GM18909 (cell line): ENCODE measurements around the gene RPS6KA5.
"Not testable (repeated sequence)": the region's sequence is repeated elsewhere in the genome, so short reads cannot be mapped to it uniquely, and the experiment has no call there.

Experiments
- ATAC-seq: cut with Tn5 transposase; IDR thresholded peaks from one replicate; pipeline ENCODE4 v1.9.1; 2021; ENCODE audit warnings: mild to moderate bottlenecking; ENCODE audit not compliant: unreplicated experiment, poor library complexity

The RPS6KA5 gene

GRCh38 chr14:90953643-90954042 lies 106.8 kb downstream of the RPS6KA5 start:
- not testable (repeated sequence) for ATAC-seq

- ATAC-seq: no peak
These were observed 117.1 kb downstream of the RPS6KA5 start for GRCh38 chr14:90943367-90943766.

DNA sequence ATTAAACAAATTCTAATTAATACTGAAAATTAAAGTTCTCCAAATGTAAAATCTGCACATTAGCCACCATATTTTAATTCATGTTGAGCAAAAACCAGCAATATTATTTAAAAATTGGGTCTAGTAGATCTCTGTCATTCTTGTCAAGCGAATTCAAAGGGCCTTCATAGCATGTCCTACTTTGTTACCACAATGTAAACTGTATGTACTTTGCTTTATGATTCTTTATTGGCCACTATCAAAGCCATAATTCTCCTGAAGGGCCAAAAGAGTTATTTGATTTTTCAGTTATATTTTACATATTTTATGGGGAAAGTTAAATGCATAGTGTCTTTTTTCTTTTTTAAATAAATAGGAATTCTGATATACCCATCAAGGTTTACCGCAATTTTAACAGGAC lies 117.9 kb downstream of the RPS6KA5 start:
- ATAC-seq: no peak

DNA sequence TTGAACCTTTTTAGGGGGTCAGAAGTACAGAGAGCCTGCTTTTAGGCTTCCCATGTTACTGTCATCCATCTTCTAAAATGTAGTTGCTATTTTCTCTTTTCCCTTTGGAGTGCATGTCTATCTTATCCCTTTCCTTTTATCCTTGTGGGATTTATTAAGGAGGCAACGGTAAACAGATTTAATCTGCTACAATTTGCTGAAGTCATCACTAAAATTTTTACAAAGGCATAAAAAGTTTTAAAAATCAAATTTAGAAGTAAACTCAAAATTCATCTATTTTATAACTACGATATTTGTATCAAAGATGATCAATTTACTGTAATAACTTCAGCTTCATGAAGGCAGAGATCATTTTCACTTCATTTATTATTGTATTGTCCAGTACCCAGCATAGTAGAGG lies 118.7 kb downstream of the RPS6KA5 start:
- ATAC-seq: no peak

- ATAC-seq: no peak
These were observed 120.0 kb downstream of the RPS6KA5 start for GRCh38 chr14:90940318-90940962.

- ATAC-seq: not testable (repeated sequence)
These were observed 121.1 kb downstream of the RPS6KA5 start for GRCh38 chr14:90939252-90939795.

- no peak for ATAC-seq
These were observed 121.8 kb downstream of the RPS6KA5 start for GRCh38 chr14:90938615-90939014.

- no peak for ATAC-seq
These were observed 123.5 kb downstream of the RPS6KA5 start for GRCh38 chr14:90936757-90937440.

- ATAC-seq: no peak
These were observed 135.7 kb downstream of the RPS6KA5 start for GRCh38 chr14:90924621-90925340.

DNA sequence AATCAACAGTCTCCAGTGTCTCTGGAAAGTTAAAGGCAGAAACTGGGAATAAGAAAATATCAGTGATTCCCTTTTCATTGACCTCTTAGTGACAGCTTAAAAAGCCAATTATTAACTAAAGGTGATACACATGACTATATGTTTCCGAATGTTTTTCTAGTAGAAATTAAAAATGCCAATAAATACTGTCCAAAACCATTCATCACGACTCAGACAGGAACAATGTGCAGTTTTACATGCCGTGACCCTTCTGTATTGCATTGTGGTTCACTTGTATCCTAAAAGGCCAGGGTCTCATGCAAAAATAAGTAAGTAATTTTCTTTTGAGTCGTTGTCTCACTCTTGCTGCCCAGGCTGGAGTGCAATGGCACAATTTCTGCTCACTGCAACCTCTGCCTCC lies 138.3 kb downstream of the RPS6KA5 start:
- ATAC-seq: no peak

- no peak for ATAC-seq
These were observed 149.3 kb downstream of the RPS6KA5 start for GRCh38 chr14:90911121-90911520.

DNA sequence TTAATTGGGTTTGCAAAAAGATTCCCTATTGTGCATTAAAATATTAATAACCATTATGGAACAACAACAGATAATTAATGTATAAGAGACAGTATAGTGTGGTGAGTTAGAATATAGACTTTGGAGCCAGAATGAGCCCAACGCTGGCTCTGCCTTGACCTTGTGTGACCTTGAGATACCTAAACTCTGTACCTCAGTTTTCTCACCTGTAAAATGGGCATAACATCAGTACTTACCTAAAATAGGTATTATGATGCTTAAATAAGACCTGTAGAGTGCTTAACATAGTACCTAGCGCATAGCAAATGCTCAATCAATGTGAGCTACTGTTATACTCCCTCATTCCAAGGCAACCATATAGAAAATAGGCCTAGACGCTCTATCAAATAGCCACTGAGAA lies 153.3 kb downstream of the RPS6KA5 start:
- no peak for ATAC-seq

DNA sequence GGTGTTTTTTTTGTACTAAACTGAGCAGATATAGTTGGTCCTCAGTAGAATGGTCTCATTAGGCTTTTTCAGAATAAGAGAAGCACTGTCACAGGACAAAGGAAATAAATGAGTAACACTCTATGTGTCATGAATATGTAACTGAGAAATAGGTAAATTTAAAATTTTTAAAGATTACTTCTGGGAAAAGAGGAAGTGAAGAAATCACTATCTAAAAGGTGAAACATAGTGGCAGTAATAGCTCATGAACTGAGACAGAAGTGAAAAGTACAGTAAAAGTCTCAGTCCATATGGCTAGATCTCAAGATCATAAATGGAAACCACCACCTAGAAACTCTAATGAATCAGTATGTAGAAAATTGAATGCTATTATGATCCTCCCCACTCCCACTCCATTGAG lies 154.9 kb downstream of the RPS6KA5 start:
- peak; percentile 87 for ATAC-seq

GRCh38 chr14:90903101-90903500 lies 157.3 kb downstream of the RPS6KA5 start:
- ATAC-seq: no peak

DNA sequence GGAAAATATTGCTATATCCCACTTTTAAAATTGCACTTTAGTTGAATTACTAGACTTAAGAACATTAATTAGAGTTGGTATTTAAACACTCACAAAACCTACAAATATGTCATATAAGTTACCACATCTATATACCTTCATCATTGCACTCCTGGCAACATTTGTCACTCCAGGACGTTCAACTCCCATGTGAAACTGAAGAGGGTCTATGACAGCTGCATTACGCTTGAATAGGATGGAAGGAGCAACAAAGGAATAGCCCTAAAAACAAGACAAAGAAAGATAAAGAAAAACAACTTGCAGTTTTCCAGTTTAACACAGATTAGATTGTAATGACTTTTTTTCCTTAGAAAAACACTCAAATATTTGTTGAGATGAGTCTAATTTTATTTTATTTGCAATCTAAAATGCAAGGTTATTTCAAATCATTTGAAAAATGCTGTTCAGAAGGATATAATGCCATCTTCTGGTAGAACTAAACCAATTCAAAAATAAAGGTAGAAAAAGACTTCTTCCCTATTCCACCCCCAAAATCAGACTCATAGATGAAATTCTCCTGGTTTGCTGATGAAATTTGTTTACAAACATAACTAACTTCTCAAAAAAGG lies 159.9 kb downstream of the RPS6KA5 start:
- ATAC-seq: no peak

- no peak for ATAC-seq
These were observed 163.4 kb downstream of the RPS6KA5 start for GRCh38 chr14:90897022-90897421.

- ATAC-seq: no peak
These were observed 166.2 kb downstream of the RPS6KA5 start for GRCh38 chr14:90894241-90894640.

DNA sequence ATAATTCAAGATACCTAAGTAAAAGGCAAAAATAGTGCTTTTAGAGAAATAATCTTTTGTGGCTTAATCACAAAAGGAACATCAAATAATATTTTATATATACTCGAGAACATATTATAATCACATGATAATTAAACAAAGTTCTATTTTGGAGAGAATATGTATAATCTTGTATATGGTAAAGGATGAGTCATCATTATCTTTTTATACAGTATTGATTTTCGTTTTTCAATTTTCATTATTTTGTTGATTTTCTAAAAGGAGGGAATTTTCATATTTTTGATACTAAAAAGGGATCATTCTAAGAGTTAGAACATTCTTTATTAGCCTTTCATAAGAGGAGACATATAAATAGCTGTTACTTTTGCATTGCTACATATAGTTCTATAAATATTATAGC lies 166.9 kb downstream of the RPS6KA5 start:
- no peak for ATAC-seq

- no peak for ATAC-seq
These were observed 167.5 kb downstream of the RPS6KA5 start for GRCh38 chr14:90892970-90893369.

- no peak for ATAC-seq
These were observed 169.1 kb downstream of the RPS6KA5 start for GRCh38 chr14:90891326-90891725.
